BE2C (cell line): ENCODE measurements around the gene HSPA9.

Experiments used
- DNase-seq: peaks from one replicate; pipeline ENCODE4 v3.0.0-alpha.2; 2020
- H3K27me3 ChIP-seq: fragments of 250-450 bp; sonication (Bioruptor Pico); 2 replicates; pipeline ENCODE4 v1.5.1; 2020; ENCODE audit warnings: mild to moderate bottlenecking
- H3K36me3 ChIP-seq: fragments of 250-450 bp; sonication (Bioruptor Pico); 2 replicates; pipeline ENCODE4 v1.5.1; 2020; ENCODE audit warnings: mild to moderate bottlenecking
- H3K4me1 ChIP-seq: fragments of 250-450 bp; sonication (Bioruptor Pico); 2 replicates; pipeline ENCODE4 v1.5.1; 2020
- H3K4me3 ChIP-seq: 2 replicates; pipeline ENCODE4 v1.5.1; 2011; ENCODE audit warnings: low read depth, low read length
- H3K9me3 ChIP-seq: fragments of 250-450 bp; sonication (Bioruptor Pico); 2 replicates; pipeline ENCODE4 v1.5.1; 2020
- TF ChIP-seq, protein P1 (sequence below): IDR thresholded peaks from 2 replicates; pipeline ENCODE4 v1.5.1; 2012; ENCODE audit warnings: mild to moderate bottlenecking, low read depth, low read length

The HSPA9 gene

GRCh38 chr5:138536215-138536614, 39.0 kb downstream of the HSPA9 start:
- Histone ChIP-seq H3K9me3 (no peaks in the 10 kb centered on the region), H3K36me3 (peaks cover 73% of the 10 kb centered on the region), H3K4me3 (no peak overlapping the region), H3K27me3 (no peaks in the 10 kb centered on the region), H3K4me1 (peaks cover 4% of the 10 kb centered on the region)
- no peak for DNase-seq
- TF ChIP-seq, protein P1, sequence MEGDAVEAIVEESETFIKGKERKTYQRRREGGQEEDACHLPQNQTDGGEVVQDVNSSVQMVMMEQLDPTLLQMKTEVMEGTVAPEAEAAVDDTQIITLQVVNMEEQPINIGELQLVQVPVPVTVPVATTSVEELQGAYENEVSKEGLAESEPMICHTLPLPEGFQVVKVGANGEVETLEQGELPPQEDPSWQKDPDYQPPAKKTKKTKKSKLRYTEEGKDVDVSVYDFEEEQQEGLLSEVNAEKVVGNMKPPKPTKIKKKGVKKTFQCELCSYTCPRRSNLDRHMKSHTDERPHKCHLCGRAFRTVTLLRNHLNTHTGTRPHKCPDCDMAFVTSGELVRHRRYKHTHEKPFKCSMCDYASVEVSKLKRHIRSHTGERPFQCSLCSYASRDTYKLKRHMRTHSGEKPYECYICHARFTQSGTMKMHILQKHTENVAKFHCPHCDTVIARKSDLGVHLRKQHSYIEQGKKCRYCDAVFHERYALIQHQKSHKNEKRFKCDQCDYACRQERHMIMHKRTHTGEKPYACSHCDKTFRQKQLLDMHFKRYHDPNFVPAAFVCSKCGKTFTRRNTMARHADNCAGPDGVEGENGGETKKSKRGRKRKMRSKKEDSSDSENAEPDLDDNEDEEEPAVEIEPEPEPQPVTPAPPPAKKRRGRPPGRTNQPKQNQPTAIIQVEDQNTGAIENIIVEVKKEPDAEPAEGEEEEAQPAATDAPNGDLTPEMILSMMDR = no peak

DNA sequence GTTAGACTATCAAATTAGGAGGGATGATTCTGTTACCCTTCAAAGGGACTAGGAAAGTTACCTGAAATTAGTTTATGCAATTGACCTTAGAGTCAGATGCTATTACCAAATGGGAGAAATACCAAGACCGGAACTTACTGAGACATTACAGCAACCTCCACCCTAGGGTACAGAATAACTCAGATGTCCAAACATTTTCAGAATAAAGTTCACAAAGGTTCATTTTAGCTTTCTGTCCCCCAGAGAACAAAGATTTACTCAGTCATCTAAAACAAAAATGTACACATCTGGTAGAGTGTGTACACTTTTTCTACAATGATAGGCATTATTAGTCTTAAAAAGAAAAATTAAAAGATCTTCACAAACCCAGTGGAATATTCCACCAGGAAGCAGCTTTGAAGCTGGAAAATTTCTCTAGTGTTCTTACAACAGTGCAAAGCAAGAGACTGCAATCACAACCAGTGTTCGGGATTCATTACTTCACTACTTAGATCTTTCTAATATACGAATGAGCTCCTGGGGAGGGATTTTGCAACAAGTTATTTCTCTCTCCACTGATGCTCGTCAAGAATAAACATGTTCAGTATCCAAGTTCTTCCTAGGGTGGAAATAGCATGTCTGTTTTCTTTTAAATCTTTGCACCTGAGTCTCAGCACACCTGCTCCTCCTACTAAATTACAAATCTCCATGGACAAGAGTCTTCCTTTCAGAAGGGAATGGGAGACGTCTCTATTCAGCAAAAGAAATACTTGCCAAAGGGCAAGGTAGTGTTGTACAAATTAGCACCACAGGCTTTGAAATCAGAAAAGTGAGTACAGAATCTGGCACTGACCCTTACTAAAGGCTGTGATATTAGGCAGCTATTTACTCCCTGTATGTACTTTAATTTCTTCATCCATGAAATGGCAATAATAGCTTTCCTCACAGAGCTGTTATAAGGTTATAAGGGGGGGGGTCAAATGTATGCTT, 40.9 kb downstream of the HSPA9 start:
- TF ChIP-seq, protein P1 = no peak
- no peaks in the 10 kb centered on the region for H3K27me3 ChIP-seq
- no peak for DNase-seq
- no peaks in the 10 kb centered on the region for H3K9me3 ChIP-seq
- H3K4me3 ChIP-seq = no peak overlapping the region
- no peaks in the 10 kb centered on the region; the same call in 1 of the 2 replicates for H3K4me1 ChIP-seq
- peaks cover 65% of the 10 kb centered on the region for H3K36me3 ChIP-seq

- Histone ChIP-seq H3K4me3 (no peak overlapping the region), H3K9me3 (no peaks in the 10 kb centered on the region), H3K36me3 (peaks cover 57% of the 10 kb centered on the region), H3K27me3 (no peaks in the 10 kb centered on the region), H3K4me1 (no peaks in the 10 kb centered on the region)
- no peak for DNase-seq
- TF ChIP-seq, protein P1 = no peak
These were observed 45.4 kb downstream of the HSPA9 start for GRCh38 chr5:138529812-138530211.

DNA sequence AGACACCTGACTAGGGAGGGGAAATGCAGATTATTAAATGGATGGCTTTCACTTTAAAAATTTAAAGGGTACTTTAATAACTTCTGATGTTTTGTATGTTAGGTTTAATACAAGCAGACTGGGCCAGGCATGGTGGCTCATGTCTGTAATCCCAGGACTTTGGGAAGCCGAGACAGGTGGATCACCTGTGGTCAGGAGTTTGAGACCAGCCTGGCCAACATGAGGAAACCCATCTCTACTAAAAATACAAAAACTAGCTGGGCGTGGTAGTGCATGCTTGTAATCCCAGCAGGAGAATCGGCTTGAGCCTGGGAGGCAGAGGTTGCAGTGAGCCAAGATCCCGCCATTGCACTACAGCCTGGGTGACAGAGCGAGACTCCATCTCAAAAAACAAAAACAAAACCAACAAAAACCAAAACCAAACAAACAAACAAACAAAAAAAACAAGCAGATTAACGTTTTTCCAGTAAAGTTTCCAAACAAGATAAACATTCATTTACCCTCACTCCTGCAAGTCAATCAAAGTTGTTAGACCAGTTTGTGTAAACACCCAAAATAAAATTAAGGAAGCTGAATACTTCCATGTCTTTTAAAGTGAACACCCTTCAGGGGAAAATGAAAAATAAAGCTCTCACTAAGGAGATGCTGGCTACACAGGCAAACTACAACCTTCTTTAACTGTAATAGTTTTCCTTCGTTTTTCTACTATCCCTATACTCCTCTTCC, 46.3 kb downstream of the HSPA9 start:
- no peaks in the 10 kb centered on the region for H3K9me3 ChIP-seq
- no peaks in the 10 kb centered on the region for H3K27me3 ChIP-seq
- H3K4me3 ChIP-seq = no peak overlapping the region
- TF ChIP-seq, protein P1 = no peak
- H3K36me3 ChIP-seq = peaks cover 52% of the 10 kb centered on the region
- DNase-seq = no peak
- H3K4me1 ChIP-seq = no peaks in the 10 kb centered on the region

DNA sequence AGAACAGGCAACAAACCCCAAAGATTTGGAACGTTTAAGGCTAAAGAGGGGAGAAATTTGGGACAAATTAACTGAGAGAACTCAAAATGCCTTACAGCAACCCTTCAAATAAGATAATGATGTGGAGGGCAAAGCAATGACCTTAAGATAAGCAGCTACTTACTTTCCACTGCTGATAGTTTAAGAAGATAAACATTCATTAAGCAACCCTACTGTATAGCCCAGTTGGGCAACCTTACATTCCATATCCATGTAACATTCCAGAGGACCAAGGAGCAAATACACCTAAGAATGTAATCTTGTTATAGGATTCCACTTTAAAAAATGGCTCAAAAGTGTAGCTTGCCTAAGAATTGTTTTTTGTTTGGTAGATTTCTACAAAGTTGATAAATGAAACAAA, 47.0 kb downstream of the HSPA9 start:
- Histone ChIP-seq H3K27me3 (no peaks in the 10 kb centered on the region), H3K4me1 (no peaks in the 10 kb centered on the region), H3K9me3 (no peaks in the 10 kb centered on the region), H3K4me3 (no peak overlapping the region), H3K36me3 (peaks cover 50% of the 10 kb centered on the region)
- DNase-seq = no peak
- TF ChIP-seq, protein P1 = no peak
